ENCODE data around the gene MTAP. TPM values are rescaled to one million over a fixed set of nuclear protein-coding genes. Genes with fewer than 3 reads are reported as not detected.

MTAP gene
- total RNA-seq, 1 donor from 2014 or later: 56.1 TPM

- H3K79me2 ChIP-seq (ENCODE audit: insufficient read depth, low read length): peaks cover 93% of the 10 kb centered on the region
- Mint-ChIP-seq H3K27ac (ENCODE audit: unreplicated experiment) (no peak overlapping the region), H3K36me3 (ENCODE audit: low read depth, unreplicated experiment) (peaks cover 32% of the 10 kb centered on the region)
These were observed 11.4 kb downstream of the MTAP start for GRCh38 chr9:21813575-21814473.

GRCh38 chr9:21815643-21816042 lies 13.2 kb downstream of the MTAP start:
- H3K4me1 Mint-ChIP-seq (ENCODE audit: low read depth, unreplicated experiment): peaks cover 21% of the 10 kb centered on the region
- FAIRE-seq: no peak
- Histone ChIP-seq H4K20me1 (ENCODE audit: insufficient read depth, low read length) (peaks cover 20% of the 10 kb centered on the region), H3K27me3 (ENCODE audit: insufficient read depth, low read length) (no peaks in the 10 kb centered on the region), H3K4me1 (ENCODE audit: insufficient read depth, low read length) (peaks cover 28% of the 10 kb centered on the region), H3K4me3 (ENCODE audit: insufficient read depth, low read depth, low read length) (no peak overlapping the region), H3K4me2 (ENCODE audit: low read length) (no peak overlapping the region), H2AFZ (ENCODE audit: low read depth, low read length) (no peak overlapping the region), H3K9ac (ENCODE audit: low read length) (no peak overlapping the region), H3K36me3 (ENCODE audit: insufficient read depth, low read length) (peaks cover 40% of the 10 kb centered on the region), H3K27ac (ENCODE audit: low read depth, low read length) (no peak overlapping the region), H3K9me3 (ENCODE audit: insufficient read depth, low read depth, low read length) (no peaks in the 10 kb centered on the region), H3K79me2 (ENCODE audit: insufficient read depth, low read length) (peaks cover 86% of the 10 kb centered on the region)
- DNase-seq (ENCODE audit: low read depth): no peak
- no peaks in the 10 kb centered on the region for H3K9me3 Mint-ChIP-seq (ENCODE audit: unreplicated experiment)
- H3K27me3 Mint-ChIP-seq (ENCODE audit: low read depth, unreplicated experiment): no peaks in the 10 kb centered on the region
- H3K4me3 Mint-ChIP-seq (ENCODE audit: unreplicated experiment): no peak overlapping the region
- peak overlapping the region; percentile 53 for H3K27ac Mint-ChIP-seq (ENCODE audit: unreplicated experiment)
- TF ChIP-seq, protein P1, sequence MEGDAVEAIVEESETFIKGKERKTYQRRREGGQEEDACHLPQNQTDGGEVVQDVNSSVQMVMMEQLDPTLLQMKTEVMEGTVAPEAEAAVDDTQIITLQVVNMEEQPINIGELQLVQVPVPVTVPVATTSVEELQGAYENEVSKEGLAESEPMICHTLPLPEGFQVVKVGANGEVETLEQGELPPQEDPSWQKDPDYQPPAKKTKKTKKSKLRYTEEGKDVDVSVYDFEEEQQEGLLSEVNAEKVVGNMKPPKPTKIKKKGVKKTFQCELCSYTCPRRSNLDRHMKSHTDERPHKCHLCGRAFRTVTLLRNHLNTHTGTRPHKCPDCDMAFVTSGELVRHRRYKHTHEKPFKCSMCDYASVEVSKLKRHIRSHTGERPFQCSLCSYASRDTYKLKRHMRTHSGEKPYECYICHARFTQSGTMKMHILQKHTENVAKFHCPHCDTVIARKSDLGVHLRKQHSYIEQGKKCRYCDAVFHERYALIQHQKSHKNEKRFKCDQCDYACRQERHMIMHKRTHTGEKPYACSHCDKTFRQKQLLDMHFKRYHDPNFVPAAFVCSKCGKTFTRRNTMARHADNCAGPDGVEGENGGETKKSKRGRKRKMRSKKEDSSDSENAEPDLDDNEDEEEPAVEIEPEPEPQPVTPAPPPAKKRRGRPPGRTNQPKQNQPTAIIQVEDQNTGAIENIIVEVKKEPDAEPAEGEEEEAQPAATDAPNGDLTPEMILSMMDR (IDR thresholded peaks at IDR 0.05; ENCODE audit: insufficient read depth, low read depth, low read length): no peak
- TF ChIP-seq EZH2 (IDR thresholded peaks at IDR 0.05; ENCODE audit: insufficient read depth, low read length): no peak
- peaks cover 37% of the 10 kb centered on the region for H3K36me3 Mint-ChIP-seq (ENCODE audit: low read depth, unreplicated experiment)

More at GRCh38 chr9:21813575-21814473, 11.4 kb downstream of the MTAP start:
- no peak overlapping the region for H3K4me3 Mint-ChIP-seq (ENCODE audit: unreplicated experiment)
- Histone ChIP-seq H3K4me2 (ENCODE audit: low read length) (peak overlapping the region; percentile 10), H3K4me3 (ENCODE audit: insufficient read depth, low read depth, low read length) (no peak overlapping the region), H3K4me1 (ENCODE audit: insufficient read depth, low read length) (peaks cover 28% of the 10 kb centered on the region), H3K9ac (ENCODE audit: low read length) (peak overlapping the region; percentile 26), H4K20me1 (ENCODE audit: insufficient read depth, low read length) (peaks cover 29% of the 10 kb centered on the region), H3K36me3 (ENCODE audit: insufficient read depth, low read length) (peaks cover 46% of the 10 kb centered on the region), H3K27me3 (ENCODE audit: insufficient read depth, low read length) (no peaks in the 10 kb centered on the region), H2AFZ (ENCODE audit: low read depth, low read length) (no peak overlapping the region), H3K27ac (ENCODE audit: low read depth, low read length) (peak overlapping the region; percentile 71), H3K9me3 (ENCODE audit: insufficient read depth, low read depth, low read length) (no peaks in the 10 kb centered on the region)
- FAIRE-seq: peak; percentile 73
- peaks cover 21% of the 10 kb centered on the region for H3K4me1 Mint-ChIP-seq (ENCODE audit: low read depth, unreplicated experiment)
- H3K9me3 Mint-ChIP-seq (ENCODE audit: unreplicated experiment): no peaks in the 10 kb centered on the region
- H3K27me3 Mint-ChIP-seq (ENCODE audit: low read depth, unreplicated experiment): no peaks in the 10 kb centered on the region
- peak; percentile 70 for DNase-seq (ENCODE audit: low read depth)
- TF ChIP-seq EZH2 (IDR thresholded peaks at IDR 0.05; ENCODE audit: insufficient read depth, low read length): no peak
- TF ChIP-seq, protein P1 (IDR thresholded peaks at IDR 0.05; ENCODE audit: insufficient read depth, low read depth, low read length): peak; percentile 82

DNA sequence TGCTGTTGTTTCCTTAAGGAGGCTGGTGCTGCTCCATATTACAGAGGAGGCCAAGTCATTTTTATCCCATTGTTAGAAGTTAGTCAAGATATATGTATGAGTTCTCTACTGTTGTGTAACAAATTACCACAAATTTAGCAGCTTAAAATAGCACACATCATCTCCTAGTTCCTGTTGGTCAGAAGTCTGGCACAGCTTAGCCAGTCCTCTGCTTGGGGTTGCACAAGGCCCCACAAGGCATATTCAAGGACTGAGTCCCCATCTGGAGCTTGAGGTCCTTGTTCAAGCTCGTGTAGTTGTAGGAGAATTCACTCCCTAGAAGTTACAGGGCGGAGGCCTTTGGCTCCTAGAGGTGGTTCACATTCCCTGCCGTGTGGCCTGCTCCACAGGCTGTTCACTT lies 14.7 kb downstream of the MTAP start:
- Histone ChIP-seq H4K20me1 (ENCODE audit: insufficient read depth, low read length) (peaks cover 11% of the 10 kb centered on the region), H3K9me3 (ENCODE audit: insufficient read depth, low read depth, low read length) (no peaks in the 10 kb centered on the region), H3K36me3 (ENCODE audit: insufficient read depth, low read length) (peaks cover 34% of the 10 kb centered on the region), H3K27me3 (ENCODE audit: insufficient read depth, low read length) (no peaks in the 10 kb centered on the region), H3K9ac (ENCODE audit: low read length) (no peak overlapping the region), H3K79me2 (ENCODE audit: insufficient read depth, low read length) (peaks cover 73% of the 10 kb centered on the region), H2AFZ (ENCODE audit: low read depth, low read length) (no peak overlapping the region), H3K4me1 (ENCODE audit: insufficient read depth, low read length) (peaks cover 18% of the 10 kb centered on the region), H3K27ac (ENCODE audit: low read depth, low read length) (no peak overlapping the region), H3K4me3 (ENCODE audit: insufficient read depth, low read depth, low read length) (no peak overlapping the region), H3K4me2 (ENCODE audit: low read length) (no peak overlapping the region)
- Mint-ChIP-seq H3K4me3 (ENCODE audit: unreplicated experiment) (no peak overlapping the region), H3K36me3 (ENCODE audit: low read depth, unreplicated experiment) (peaks cover 41% of the 10 kb centered on the region), H3K4me1 (ENCODE audit: low read depth, unreplicated experiment) (peaks cover 13% of the 10 kb centered on the region), H3K27me3 (ENCODE audit: low read depth, unreplicated experiment) (no peaks in the 10 kb centered on the region), H3K9me3 (ENCODE audit: unreplicated experiment) (peaks cover 3% of the 10 kb centered on the region), H3K27ac (ENCODE audit: unreplicated experiment) (no peak overlapping the region)
- TF ChIP-seq, protein P1 (IDR thresholded peaks at IDR 0.05; ENCODE audit: insufficient read depth, low read depth, low read length): no peak
- TF ChIP-seq EZH2 (IDR thresholded peaks at IDR 0.05; ENCODE audit: insufficient read depth, low read length): no peak
- DNase-seq (ENCODE audit: low read depth): peak; percentile 73
- peak; percentile 13 for FAIRE-seq
